Stimulated activated naive CD8-positive, alpha-beta T cell treated with anti-CD3 and anti-CD28 coated beads, Interleukin-15, Interleukin-2, amounts not matched to agents 100 U/mL and 50 U/mL, for 24 hours (primary cell): ENCODE measurements around the gene URB2.
A peak's percentile ranks its signal among the peaks of the same experiment; 100 is the strongest.
"Not testable (repeated sequence)": the region's sequence is repeated elsewhere in the genome, so short reads cannot be mapped to it uniquely, and the experiment has no call there.

Source experiments
- ATAC-seq: fragments of 150-1000 bp; cut with Tn5 transposase; one replicate; pipeline ENCODE4 v1.10.0; 2021
- DNase-seq: peaks from one replicate; pipeline ENCODE4 v3.0.0; 2021

Gene URB2

DNA sequence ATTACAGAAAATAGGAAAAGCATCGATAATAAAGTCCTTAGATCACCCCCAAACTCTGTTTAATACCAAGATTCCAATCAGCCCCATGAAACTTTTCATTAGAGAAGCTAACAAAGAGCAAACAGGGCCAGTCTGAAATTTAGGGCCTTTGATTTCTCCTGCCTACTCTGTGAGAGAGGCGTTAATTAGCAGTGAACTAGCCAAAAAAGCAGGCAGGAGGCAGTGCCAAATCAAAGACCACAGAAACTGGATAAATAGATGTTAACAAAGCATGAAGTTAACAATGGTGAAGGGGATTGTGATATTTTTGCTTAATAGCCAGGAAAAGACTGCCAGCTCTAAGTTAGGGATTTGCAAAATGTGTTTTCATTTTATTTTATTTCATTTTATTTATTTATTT lies 11.3 kb upstream of the URB2 start:
- no peak for ATAC-seq
- DNase-seq: no peak

- ATAC-seq: no peak
Observed at GRCh38 chr1:229617351-229618100, 8.5 kb upstream of the URB2 start.

GRCh38 chr1:229619002-229619401 lies 7.0 kb upstream of the URB2 start:
- DNase-seq: no peak
- peak; percentile 48 for ATAC-seq

More at GRCh38 chr1:229617351-229618100, 8.5 kb upstream of the URB2 start:
- no peak for DNase-seq

DNA sequence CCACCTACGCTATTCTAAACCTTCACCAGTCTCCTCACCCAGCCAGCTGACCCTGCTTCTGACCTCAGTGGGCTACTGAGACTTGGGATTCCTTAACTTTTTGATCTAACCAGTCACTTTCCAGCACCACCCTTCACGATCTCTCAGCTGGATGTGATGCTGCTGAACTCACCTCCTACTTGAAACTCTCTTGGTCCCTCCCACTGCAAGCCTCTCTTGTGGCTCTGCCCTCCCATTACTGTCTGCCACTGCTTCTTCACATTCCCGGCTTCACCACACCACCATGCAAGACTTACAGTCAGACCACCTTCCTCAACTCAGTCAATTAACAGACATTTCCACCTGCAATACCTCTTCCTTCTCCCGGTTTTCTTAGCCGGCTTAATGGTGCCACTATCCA lies 6.4 kb upstream of the URB2 start:
- DNase-seq (no peak), ATAC-seq (no peak)

DNA sequence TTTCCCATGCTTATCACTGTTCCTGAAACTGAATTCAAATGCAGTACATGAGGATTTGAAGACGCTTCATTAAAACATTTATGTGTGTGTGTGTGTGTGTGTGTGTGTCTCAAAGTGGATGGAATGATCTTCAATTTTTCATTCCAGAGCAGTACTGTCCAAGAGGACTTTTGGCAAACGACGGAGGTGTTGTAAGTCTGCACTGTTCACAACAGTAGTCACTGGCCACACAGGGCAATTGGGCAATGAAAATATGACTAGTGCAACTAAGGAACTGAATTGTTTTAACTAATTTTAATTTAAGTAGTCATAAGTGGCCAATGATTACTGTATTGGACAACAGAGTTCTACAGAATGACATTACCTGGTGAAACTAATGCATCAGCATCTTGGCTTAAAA lies 5.2 kb upstream of the URB2 start:
- DNase-seq (no peak), ATAC-seq (no peak)

GRCh38 chr1:229621663-229622062 lies 4.4 kb upstream of the URB2 start:
- ATAC-seq: no peak
- DNase-seq: no peak

DNA sequence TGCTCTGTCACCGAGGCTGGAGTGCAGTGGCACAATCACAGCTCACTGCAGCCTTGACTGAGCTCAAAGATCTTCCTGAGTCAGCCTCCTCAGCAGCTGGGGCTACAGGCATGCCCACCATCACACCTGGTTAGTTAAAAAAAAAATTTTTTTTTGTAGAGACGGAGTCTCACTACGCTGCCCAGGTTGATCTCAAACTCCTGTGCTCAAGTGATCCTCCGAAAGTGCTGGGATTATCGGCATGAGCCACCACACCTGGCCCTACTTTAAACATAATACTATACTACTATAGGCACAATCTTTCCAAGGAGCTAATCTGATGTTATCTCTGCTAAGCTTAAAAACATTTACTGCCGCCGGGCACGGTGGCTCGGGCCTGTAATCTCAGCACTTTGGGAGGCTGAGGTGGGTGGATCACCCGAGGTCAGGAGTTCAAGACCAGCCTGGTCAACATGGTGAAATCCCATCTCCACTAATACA lies 3.4 kb upstream of the URB2 start:
- not testable (repeated sequence) for ATAC-seq, DNase-seq

GRCh38 chr1:229623225-229623624 lies 2.8 kb upstream of the URB2 start:
- ATAC-seq (no peak), DNase-seq (no peak)

DNA sequence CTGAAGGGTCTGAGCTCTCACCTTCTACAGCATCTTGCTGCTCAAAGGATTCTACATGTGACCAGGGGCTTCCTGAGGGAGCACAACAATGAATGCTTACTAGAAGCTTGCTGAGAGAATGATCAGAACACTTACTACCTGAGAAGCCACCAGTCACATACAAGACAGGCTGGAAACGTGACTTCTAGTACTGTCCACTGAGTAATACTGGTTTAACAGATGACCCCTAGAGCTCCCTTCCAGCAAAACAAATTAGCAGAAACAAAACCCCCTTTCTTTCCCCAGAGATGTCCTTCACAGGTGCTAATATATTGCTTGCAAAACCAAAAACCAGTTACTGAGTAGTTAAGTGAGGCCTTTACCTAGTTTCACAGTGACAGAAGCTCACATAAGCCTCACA lies 2.2 kb upstream of the URB2 start:
- DNase-seq: no peak
- no peak for ATAC-seq

GRCh38 chr1:229624521-229625070 lies 1.5 kb upstream of the URB2 start:
- ATAC-seq: no peak
- no peak for DNase-seq

GRCh38 chr1:229625071-229625914 lies 754 bp upstream of the URB2 start:
- DNase-seq (peak; percentile 70), ATAC-seq (peak; percentile 40)

GRCh38 chr1:229627003-229627402 lies 956 bp downstream of the URB2 start:
- ATAC-seq (no peak), DNase-seq (no peak)

DNA sequence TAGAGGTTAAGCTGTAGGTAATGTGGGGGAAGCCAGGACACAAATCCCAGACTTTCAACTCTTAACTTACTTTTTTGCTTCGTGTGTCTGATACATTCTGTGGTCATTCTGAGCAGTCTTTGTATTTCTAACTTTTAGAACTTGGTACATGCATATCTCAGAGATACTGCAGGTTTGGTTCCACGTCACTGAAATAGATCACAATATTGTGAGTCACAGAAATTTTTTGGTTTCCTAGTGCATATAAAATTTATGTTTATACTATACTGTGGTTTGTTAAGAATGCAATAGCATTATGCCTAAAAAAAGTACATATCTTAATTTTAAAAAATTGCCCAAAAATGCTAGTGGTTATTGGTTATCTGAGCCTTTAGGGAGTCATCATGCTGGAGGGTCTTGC lies 3.2 kb downstream of the URB2 start:
- DNase-seq (no peak), ATAC-seq (no peak)

- DNase-seq (no peak), ATAC-seq (no peak)
Observed at GRCh38 chr1:229631148-229631547, 5.1 kb downstream of the URB2 start.

DNA sequence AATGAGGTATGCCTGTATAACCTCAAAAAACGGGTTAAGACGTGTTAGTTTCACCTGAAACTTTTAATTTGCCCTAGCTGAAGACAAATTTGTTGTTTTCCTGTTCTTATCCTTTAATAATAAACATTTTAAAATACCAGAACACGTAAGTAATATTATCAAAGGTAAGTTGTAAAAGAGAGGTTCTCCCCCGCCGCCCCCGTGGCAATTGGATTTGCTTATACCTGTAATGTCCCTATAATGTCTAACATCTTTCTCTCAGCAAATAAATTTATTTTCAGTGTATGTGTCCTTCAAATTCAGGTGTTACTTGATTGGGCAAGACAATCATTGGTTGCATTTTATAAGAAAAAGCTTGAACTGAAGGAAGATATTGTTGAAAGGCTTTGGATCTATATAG lies 5.9 kb downstream of the URB2 start:
- ATAC-seq (no peak), DNase-seq (no peak)

GRCh38 chr1:229636042-229636441 lies 10.0 kb downstream of the URB2 start:
- DNase-seq (no peak), ATAC-seq (no peak)

DNA sequence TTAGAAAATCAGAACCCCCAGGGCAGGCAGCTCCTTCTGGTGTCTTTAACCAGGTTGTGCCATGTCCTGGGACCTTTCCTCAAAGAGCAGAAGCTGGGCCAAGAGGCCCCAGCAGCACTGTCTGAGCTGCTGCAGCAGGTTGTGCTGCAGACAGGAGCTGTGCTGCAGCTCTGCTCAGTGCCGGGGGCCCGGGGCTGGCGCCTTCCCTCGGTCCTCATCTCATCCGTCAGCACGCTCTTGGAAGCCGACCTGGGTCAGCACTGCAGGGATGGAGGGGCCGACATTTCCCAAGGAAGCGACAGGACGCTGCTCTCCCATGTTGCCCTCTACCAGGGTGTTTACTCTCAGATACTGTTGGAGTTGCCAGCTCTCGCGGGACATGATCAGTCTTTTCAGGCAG lies 11.7 kb downstream of the URB2 start:
- DNase-seq (no peak), ATAC-seq (no peak)

- DNase-seq (no peak), ATAC-seq (no peak)
Observed at GRCh38 chr1:229640455-229640854, 14.4 kb downstream of the URB2 start.

DNA sequence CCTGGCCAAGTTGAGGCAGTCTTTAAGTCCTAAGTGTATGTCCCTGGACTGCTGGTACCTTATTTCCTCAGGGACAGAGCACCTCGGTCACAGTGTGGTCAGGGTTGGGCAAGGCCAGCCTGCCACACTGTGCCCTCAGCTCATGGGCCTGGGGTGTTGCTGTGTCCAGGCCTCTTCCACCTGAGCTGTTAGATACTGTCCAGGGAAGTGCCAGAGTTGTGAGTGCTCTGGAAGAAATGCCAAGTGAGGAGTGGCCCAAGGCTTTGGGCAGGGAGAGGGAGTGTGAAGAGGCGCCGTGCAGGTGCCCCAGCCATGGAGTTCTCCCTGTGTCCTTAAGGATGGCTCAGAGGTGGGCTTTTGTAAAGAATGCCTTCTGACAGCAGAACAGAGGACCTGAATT lies 15.3 kb downstream of the URB2 start:
- no peak for DNase-seq
- ATAC-seq: no peak

DNA sequence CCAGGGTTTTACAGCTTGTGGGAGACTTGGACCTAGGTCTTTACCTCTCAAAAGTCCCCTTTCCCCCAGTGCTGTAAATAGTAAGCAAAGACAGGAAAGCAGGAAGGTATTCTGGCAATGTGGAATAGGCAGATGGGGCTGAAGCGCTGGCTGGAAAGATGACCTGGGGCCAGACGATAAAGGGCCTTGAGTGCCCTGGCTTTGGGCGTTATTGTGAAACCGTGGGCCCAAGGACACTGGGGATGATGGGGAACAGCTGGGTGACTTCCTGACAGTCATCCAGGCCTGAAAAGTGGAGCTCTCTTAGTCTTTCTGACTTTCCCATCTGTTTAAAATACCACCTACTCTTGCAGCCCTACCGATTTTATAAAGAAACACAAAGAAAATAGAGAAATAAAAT lies 16.3 kb downstream of the URB2 start:
- DNase-seq: no peak

GRCh38 chr1:229642970-229643369 lies 16.9 kb downstream of the URB2 start:
- ATAC-seq: no peak

More for the DNA sequence above, 16.3 kb downstream of the URB2 start:
- ATAC-seq: no peak

DNA sequence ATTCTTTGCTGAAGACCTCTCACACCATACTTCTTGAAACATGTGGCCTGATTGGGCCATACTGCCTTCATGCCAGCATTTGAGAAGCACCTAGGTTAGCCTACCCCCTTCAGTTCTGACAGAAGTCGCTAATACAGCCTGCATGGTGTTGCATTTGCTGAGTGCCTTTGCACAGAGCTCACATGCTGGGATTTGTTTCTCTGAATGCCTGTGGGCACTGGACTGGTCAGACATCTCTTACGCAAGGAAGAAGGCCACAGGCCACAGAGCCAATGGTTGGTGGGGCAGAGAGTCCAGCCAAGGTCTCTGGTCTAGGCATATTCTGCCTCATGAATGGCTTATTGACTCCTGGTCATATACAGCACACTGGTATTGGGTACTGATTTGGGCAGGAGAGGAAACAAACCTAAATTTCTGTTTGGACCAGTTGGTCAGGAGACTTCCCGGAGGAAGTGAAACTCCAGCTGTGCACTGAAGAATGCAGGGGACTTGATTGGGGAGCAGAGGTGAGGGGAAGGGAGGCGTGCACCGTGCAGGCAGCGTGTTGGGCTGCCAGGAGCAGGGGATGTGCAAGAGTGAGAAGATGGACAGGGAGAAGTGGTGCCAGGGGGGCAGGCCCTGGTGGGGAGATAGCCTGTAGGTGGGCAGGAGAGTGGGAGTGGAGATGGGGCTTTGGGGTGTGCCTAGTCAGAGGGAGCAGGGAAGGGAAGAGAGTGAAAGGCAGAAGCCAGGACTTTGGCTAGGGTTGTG lies 18.1 kb downstream of the URB2 start:
- DNase-seq (no peak), ATAC-seq (peak; percentile 40)

More at GRCh38 chr1:229642970-229643369, 16.9 kb downstream of the URB2 start:
- DNase-seq: no peak
